HEK293 (cell line): ENCODE results near the gene CLVS2.

ENCODE experiments used
- GLIS1 ChIP-seq: fragments of 450-650 bp; formaldehyde crosslinking; IDR thresholded peaks from 2 replicates; pipeline ENCODE4 v1.5.1; 2016; ENCODE audit warnings: missing biosample characterization, missing genetic modification characterization
- PBX3 ChIP-seq: sonication (generic); formaldehyde crosslinking; IDR thresholded peaks from 2 replicates; pipeline ENCODE4 v1.8.1; 2022; ENCODE audit warnings: mild to moderate bottlenecking, moderate library complexity, missing genetic modification reagents
- REST ChIP-seq: fragments of 450-650 bp; formaldehyde crosslinking; IDR thresholded peaks from 2 replicates; pipeline ENCODE4 v1.5.1; 2016; ENCODE audit warnings: missing biosample characterization, missing genetic modification characterization
- SETDB1 ChIP-seq: IDR thresholded peaks from one replicate; pipeline ENCODE4 v1.6.1; 2017; ENCODE audit warnings: mild to moderate bottlenecking, low read length, moderate library complexity, mixed read lengths; ENCODE audit not compliant: insufficient read length
- SP7 ChIP-seq: fragments of 450-650 bp; formaldehyde crosslinking; IDR thresholded peaks from 2 replicates; pipeline ENCODE4 v1.5.1; 2016; ENCODE audit warnings: missing biosample characterization, missing genetic modification characterization
- ZBTB11 ChIP-seq: fragments of 450-650 bp; formaldehyde crosslinking; conservative IDR thresholded peaks from 2 replicates; pipeline ENCODE4 v1.5.1; 2016; ENCODE audit warnings: low read depth, missing biosample characterization, missing genetic modification characterization
- ZNF292 ChIP-seq: fragments of 450-650 bp; formaldehyde crosslinking; IDR thresholded peaks from 2 replicates; pipeline ENCODE4 v1.5.1; 2016; ENCODE audit warnings: low read depth, missing biosample characterization, missing genetic modification characterization, borderline replicate concordance
- ZNF600 ChIP-seq: fragments of 450-650 bp; formaldehyde crosslinking; IDR thresholded peaks from 2 replicates; pipeline ENCODE4 v1.5.1; 2016; ENCODE audit warnings: missing biosample characterization, missing genetic modification characterization
- ZNF621 ChIP-seq: fragments of 450-650 bp; formaldehyde crosslinking; IDR thresholded peaks from 2 replicates; pipeline ENCODE4 v1.5.1; 2017; ENCODE audit warnings: missing biosample characterization, missing genetic modification characterization
- ZNF629 ChIP-seq: fragments of 450-650 bp; formaldehyde crosslinking; IDR thresholded peaks from 2 replicates; pipeline ENCODE4 v1.5.1; 2017; ENCODE audit warnings: missing biosample characterization, missing genetic modification characterization
- ZNF660 ChIP-seq: fragments of 450-650 bp; IDR thresholded peaks from 2 replicates; pipeline ENCODE4 v1.5.1; 2018; ENCODE audit warnings: missing biosample characterization, mild to moderate bottlenecking, missing genetic modification characterization
- ZNF707 ChIP-seq: fragments of 450-650 bp; formaldehyde crosslinking; IDR thresholded peaks from 2 replicates; pipeline ENCODE4 v1.5.1; 2016; ENCODE audit warnings: missing biosample characterization, missing genetic modification characterization
- TF ChIP-seq, protein P1 (sequence below): fragments of 450-650 bp; formaldehyde crosslinking; IDR thresholded peaks from 2 replicates; pipeline ENCODE4 v1.5.1; 2016; ENCODE audit warnings: missing biosample characterization, missing genetic modification characterization
- TF ChIP-seq, protein P2 (sequence below): fragments of 450-650 bp; formaldehyde crosslinking; IDR thresholded peaks from 2 replicates; pipeline ENCODE4 v1.5.1; 2017; ENCODE audit warnings: missing biosample characterization, missing genetic modification characterization

GRCh38 chr6:122969999-122970533, 26.0 kb upstream of the CLVS2 start:
- TF ChIP-seq, protein P1, sequence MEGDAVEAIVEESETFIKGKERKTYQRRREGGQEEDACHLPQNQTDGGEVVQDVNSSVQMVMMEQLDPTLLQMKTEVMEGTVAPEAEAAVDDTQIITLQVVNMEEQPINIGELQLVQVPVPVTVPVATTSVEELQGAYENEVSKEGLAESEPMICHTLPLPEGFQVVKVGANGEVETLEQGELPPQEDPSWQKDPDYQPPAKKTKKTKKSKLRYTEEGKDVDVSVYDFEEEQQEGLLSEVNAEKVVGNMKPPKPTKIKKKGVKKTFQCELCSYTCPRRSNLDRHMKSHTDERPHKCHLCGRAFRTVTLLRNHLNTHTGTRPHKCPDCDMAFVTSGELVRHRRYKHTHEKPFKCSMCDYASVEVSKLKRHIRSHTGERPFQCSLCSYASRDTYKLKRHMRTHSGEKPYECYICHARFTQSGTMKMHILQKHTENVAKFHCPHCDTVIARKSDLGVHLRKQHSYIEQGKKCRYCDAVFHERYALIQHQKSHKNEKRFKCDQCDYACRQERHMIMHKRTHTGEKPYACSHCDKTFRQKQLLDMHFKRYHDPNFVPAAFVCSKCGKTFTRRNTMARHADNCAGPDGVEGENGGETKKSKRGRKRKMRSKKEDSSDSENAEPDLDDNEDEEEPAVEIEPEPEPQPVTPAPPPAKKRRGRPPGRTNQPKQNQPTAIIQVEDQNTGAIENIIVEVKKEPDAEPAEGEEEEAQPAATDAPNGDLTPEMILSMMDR, result no peak
- no peak for TF ChIP-seq ZBTB11 (tag by site-specific recombination)
- no peak for TF ChIP-seq ZNF292 (tag by site-specific recombination)
- no peak for TF ChIP-seq ZNF707 (tag by site-specific recombination)
- TF ChIP-seq, protein P2, sequence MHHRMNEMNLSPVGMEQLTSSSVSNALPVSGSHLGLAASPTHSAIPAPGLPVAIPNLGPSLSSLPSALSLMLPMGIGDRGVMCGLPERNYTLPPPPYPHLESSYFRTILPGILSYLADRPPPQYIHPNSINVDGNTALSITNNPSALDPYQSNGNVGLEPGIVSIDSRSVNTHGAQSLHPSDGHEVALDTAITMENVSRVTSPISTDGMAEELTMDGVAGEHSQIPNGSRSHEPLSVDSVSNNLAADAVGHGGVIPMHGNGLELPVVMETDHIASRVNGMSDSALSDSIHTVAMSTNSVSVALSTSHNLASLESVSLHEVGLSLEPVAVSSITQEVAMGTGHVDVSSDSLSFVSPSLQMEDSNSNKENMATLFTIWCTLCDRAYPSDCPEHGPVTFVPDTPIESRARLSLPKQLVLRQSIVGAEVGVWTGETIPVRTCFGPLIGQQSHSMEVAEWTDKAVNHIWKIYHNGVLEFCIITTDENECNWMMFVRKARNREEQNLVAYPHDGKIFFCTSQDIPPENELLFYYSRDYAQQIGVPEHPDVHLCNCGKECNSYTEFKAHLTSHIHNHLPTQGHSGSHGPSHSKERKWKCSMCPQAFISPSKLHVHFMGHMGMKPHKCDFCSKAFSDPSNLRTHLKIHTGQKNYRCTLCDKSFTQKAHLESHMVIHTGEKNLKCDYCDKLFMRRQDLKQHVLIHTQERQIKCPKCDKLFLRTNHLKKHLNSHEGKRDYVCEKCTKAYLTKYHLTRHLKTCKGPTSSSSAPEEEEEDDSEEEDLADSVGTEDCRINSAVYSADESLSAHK (tag by site-specific recombination), result no peak
- TF ChIP-seq SP7 (tag by site-specific recombination), result no peak
- TF ChIP-seq ZNF621 (tag by site-specific recombination), result no peak
- TF ChIP-seq ZNF600 (tag by site-specific recombination), result no peak
- no peak for TF ChIP-seq REST
- TF ChIP-seq SETDB1, result no peak
- TF ChIP-seq PBX3, result no peak
- TF ChIP-seq GLIS1, result no peak
- no peak for TF ChIP-seq ZNF629 (tag by site-specific recombination)
- TF ChIP-seq ZNF660 (tag by site-specific recombination), result no peak
